Panc1 (cell line): Measurements from ENCODE around the gene ME1.

ENCODE experiments used
- CTCF ChIP-seq: fragments of 450-650 bp; IDR thresholded peaks from 2 replicates; pipeline ENCODE4 v1.5.1; 2017; ENCODE audit warnings: mild to moderate bottlenecking
- POLR2AphosphoS5 ChIP-seq: IDR thresholded peaks from 2 replicates; pipeline ENCODE4 v1.6.1; 2012; ENCODE audit warnings: mild to moderate bottlenecking, low read depth, low read length, moderate library complexity
- REST ChIP-seq, 2 experiments: IDR thresholded peaks; 2 replicates each; pipeline ENCODE4 v1.6.1; 2011 to 2012; ENCODE audit warnings: low read depth in 2 of 2, control low read depth in 1 of 2, low read length in 1 of 2, mild to moderate bottlenecking in 1 of 2, moderate library complexity in 1 of 2; ENCODE audit not compliant: insufficient read depth in 1 of 2
- TCF7L2 ChIP-seq: IDR thresholded peaks from 2 replicates; pipeline ENCODE4 v1.6.1; 2011; ENCODE audit warnings: mild to moderate bottlenecking, low read depth, low read length, inconsistent platforms

- TF ChIP-seq CTCF (no peak), TCF7L2 (no peak), POLR2AphosphoS5 (no peak), REST (IDR thresholded peaks at IDR 0.05; ENCODE audit: insufficient read depth in 1 of 2, low read depth in 2 of 2, low read length in 1 of 2) (no peak)
Observed at GRCh38 chr6:83190626-83191025, 240.2 kb downstream of the ME1 start.
